Effector memory CD4-positive, alpha-beta T cell (primary cell): ENCODE measurements around the gene LPCAT1.

Source experiments
- DNase-seq, 3 donors: peaks; one replicate each; pipeline ENCODE4 v3.0.0-alpha.2; 2020
- H3K27ac ChIP-seq: 2 replicates; pipeline ENCODE4 v1.7.0; 2013; ENCODE audit warnings: mild to moderate bottlenecking, low read length, moderate library complexity; ENCODE audit not compliant: insufficient read depth, poor library complexity, severe bottlenecking
- H3K27me3 ChIP-seq: replicated peaks from 2 replicates; pipeline ENCODE4 v1.7.0; 2013; ENCODE audit warnings: mild to moderate bottlenecking, low read length; ENCODE audit not compliant: insufficient read depth, control insufficient read depth, poor library complexity, severe bottlenecking
- H3K36me3 ChIP-seq: 2 replicates; pipeline ENCODE4 v1.7.0; 2013; ENCODE audit warnings: mild to moderate bottlenecking, low read length, moderate library complexity; ENCODE audit not compliant: control insufficient read depth, insufficient read depth
- H3K4me1 ChIP-seq: 2 replicates; pipeline ENCODE4 v1.7.0; 2013; ENCODE audit warnings: low read length, mild to moderate bottlenecking; ENCODE audit not compliant: control insufficient read depth, insufficient read depth, poor library complexity, severe bottlenecking
- H3K4me3 ChIP-seq: 2 replicates; pipeline ENCODE4 v1.7.0; 2013; ENCODE audit warnings: low read length, low read depth, mild to moderate bottlenecking; ENCODE audit not compliant: insufficient read depth, poor library complexity, severe bottlenecking
- H3K9me3 ChIP-seq: 2 replicates; pipeline ENCODE4 v1.7.0; 2013; ENCODE audit warnings: mild to moderate bottlenecking, low read length, moderate library complexity; ENCODE audit not compliant: control insufficient read depth

LPCAT1 gene

DNA sequence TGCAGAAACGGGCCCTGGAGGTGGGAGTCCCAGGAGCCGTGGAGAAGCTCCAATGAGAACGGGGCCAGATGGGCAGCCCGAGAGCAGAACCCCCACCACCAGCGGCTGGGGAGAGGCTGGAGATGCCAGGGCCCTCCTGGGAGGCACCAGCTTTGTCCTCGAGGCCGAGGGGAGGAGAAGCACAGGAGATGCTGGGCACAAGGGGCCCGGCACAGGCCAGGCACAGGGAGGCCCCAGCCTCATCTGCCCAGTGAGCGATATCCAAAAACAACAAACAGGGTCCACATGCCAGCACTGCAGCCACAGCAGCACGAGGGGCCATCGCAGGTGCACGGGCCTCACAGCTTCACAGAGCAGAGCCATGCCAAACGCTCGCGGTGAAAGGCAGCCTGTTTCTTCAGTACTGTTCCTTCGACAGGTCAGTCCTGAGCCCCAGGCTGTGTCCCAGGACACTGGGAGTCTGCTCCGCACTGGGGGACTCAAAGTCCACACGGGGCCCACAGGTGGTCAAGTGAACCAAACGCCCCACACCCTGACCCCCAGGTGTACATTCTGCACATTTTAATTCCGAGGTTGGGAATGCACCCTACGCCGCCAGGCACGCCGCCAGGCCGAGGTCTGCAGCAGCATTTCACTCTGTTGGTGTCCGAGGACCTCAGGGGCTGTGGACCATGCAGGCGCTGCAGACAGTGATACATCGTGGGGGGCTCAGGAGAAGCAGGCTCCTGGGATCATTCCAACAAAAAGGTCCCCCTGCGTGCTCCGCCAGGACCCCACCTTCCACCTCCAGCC, 9.5 kb downstream of the LPCAT1 start:
- no peak for DNase-seq
- Histone ChIP-seq H3K36me3 (peaks cover 17% of the 10 kb centered on the region), H3K4me1 (peaks cover 2% of the 10 kb centered on the region)

DNA sequence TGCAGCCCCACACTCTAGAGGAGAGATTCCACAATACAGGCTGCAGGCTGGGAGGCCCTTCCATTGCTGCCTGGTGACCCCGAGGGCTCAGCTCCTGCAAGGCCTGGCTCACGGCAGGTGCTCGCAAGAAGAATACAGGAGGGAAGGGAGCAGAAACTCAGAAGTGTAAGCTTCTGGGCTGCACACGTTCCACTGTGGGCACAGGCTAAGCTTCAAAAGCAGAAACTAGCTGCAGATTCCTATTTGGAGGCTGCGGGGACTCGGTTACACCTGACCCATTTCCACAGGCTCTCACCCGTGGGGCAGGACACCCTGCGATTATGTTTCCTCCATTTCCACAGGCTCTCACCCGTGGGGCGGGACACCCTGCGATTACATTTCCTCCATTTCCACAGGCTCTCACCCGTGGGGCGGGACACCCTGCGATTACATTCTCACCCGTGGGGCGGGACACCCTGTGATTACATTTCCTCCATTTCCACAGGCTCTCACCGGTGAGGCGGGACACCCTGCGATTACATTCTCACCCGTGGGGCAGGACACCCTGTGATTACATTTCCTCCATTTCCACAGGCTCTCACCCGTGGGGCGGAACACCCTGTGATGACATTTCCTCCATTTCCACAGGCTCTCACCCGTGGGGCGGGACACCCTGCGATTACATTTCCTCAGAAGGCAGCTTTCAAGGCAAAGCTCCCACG, 10.3 kb downstream of the LPCAT1 start:
- Histone ChIP-seq H3K27ac (no peak overlapping the region), H3K27me3 (no peaks in the 10 kb centered on the region), H3K4me3 (no peak overlapping the region), H3K36me3 (peaks cover 22% of the 10 kb centered on the region), H3K9me3 (no peaks in the 10 kb centered on the region), H3K4me1 (no peaks in the 10 kb centered on the region)
- DNase-seq, result no peak

More for the DNA sequence above, 9.5 kb downstream of the LPCAT1 start:
- no peaks in the 10 kb centered on the region for H3K9me3 ChIP-seq
- H3K27me3 ChIP-seq, result no peaks in the 10 kb centered on the region
- H3K4me3 ChIP-seq, result no peak overlapping the region
- no peak overlapping the region for H3K27ac ChIP-seq

DNA sequence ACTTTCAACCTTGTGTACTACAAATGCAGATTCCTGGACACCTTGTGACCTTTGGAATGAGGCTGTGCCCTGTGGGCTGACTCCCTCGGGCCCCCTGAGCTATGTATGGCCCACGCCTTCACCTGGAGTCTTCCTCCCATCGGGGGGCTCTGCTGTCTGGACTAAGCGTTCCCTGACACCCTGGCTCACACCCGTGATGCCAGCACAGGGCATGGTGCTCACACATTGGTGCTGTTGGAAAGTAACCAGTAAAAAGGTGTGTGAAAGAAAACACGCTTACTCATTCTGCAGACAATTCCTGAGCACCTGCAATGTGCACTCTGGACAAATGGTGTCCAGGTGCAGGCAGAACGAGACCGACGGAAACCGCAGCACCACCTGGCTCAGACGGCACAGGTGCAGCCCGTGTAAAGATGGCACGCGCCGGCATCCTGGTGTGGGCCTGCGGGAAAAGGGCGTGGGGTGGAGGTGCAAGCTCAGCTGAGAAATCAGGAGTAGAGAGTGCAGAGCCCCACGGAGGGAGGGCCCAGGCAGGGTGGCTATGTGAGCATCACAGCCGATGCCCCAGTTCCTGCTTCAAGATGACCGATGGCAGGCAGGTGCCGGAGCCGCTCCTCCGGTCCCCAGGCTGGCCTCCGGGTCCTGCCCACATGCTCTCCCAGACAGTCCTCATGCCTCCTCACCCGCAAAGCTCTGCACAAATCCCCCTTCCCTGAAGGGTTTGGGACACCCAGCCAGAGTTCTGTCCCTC, 11.0 kb downstream of the LPCAT1 start:
- Histone ChIP-seq H3K27me3 (no peaks in the 10 kb centered on the region), H3K9me3 (no peaks in the 10 kb centered on the region), H3K27ac (no peak overlapping the region), H3K36me3 (peaks cover 24% of the 10 kb centered on the region), H3K4me1 (no peaks in the 10 kb centered on the region), H3K4me3 (no peak overlapping the region)
- DNase-seq, result no peak

DNA sequence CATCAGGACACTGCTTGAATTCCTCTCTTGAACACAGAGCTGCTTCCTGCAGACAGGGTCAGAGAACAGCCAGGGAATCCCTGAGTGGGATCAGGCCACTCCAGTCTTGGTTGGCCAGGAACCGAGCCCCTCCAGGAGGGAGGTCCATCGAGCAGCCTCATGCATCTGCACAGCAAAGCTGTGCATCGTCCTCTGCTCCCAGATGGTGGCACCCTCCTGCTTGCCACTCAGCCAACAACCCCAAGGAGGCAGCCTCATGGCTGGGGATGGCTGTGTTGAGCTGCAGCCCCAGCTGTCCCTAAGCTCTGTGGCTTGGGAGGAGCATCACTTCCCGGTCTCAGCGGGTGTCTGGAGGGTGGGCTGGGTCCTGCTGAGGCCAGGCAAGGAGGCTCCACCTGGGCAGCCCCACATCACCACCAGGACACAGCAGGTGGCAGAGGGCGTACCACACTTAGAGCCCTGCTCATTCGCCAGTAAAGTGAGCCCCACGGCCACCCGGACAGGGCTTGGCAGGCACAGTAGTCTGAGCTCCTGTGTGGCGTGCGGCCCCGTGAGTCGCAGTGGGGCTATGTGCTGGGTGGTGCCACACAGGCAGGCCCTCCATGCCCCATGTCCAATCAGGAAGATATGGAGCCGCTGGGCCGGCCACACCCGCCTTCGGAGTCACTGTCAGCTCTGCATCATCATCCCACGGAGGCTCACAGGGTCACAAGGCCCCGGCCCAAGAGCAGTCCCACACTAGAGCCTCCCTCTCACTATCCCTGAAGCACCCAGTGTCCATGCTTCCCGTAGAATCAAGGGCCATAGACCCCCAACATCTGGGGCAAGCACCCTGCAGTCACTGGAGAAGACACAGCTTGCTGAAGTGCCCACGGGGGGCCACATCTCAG, 11.9 kb downstream of the LPCAT1 start:
- Histone ChIP-seq H3K4me3 (no peak overlapping the region), H3K36me3 (peaks cover 24% of the 10 kb centered on the region), H3K27me3 (no peaks in the 10 kb centered on the region), H3K9me3 (no peaks in the 10 kb centered on the region), H3K4me1 (no peaks in the 10 kb centered on the region), H3K27ac (no peak overlapping the region)
- no peak for DNase-seq

DNA sequence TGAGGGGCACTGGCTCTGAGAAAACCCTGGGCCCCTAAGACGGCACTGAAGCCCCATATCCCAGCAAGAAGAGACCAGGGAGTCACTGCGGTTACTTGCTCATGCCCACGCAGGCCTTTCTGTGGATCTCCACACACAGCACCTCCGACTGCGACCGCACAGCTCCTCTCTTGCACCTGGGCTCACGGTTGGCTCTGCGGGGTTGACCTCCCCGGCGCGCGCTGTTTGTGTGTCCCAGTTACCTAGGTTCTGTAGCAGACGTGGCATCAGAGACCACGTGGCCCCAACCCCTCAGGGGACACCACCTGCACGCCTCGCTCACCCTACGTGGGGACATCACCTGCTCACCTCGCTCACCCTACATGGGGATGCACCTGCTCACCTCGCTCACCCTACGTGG, 12.7 kb downstream of the LPCAT1 start:
- no peaks in the 10 kb centered on the region for H3K27me3 ChIP-seq
- H3K27ac ChIP-seq, result no peak overlapping the region
- H3K36me3 ChIP-seq, result peaks cover 24% of the 10 kb centered on the region
- H3K9me3 ChIP-seq, result no peaks in the 10 kb centered on the region
- H3K4me1 ChIP-seq, result no peaks in the 10 kb centered on the region
- no peak for DNase-seq
- H3K4me3 ChIP-seq, result no peak overlapping the region

GRCh38 chr5:1510631-1511030, 13.1 kb downstream of the LPCAT1 start:
- no peak overlapping the region for H3K27ac ChIP-seq
- no peaks in the 10 kb centered on the region for H3K4me1 ChIP-seq
- H3K27me3 ChIP-seq, result no peaks in the 10 kb centered on the region
- DNase-seq, result no peak
- H3K4me3 ChIP-seq, result no peak overlapping the region
- no peaks in the 10 kb centered on the region for H3K9me3 ChIP-seq
- H3K36me3 ChIP-seq, result peaks cover 24% of the 10 kb centered on the region

DNA sequence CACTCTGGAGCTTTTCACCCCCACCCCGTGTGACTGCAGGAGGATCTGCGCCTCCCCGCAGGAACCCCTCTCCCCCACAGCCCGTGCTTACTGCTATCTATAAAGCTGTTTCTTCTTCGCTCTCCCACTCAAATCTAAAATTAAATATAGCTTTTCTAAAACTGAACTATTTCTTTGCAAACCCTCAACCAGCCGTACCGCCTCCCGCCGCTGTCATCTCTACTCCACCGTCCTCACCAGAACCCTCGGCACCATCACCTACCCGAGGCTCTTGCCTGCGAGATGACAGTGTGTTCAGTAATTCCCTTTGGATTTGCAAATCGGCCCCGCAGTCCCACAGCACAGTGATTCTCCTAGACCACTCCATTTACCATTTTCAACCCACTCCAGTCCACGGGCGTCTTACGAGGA, 13.6 kb downstream of the LPCAT1 start:
- no peak overlapping the region for H3K4me3 ChIP-seq
- no peaks in the 10 kb centered on the region for H3K9me3 ChIP-seq
- H3K4me1 ChIP-seq, result no peaks in the 10 kb centered on the region
- no peak overlapping the region for H3K27ac ChIP-seq
- no peaks in the 10 kb centered on the region for H3K27me3 ChIP-seq
- peaks cover 24% of the 10 kb centered on the region for H3K36me3 ChIP-seq
- DNase-seq, result no peak

- Histone ChIP-seq H3K36me3 (peaks cover 24% of the 10 kb centered on the region), H3K27ac (no peak overlapping the region), H3K4me3 (no peak overlapping the region)
These were observed 14.2 kb downstream of the LPCAT1 start for GRCh38 chr5:1509346-1510085.

More at GRCh38 chr5:1509346-1510085, 14.2 kb downstream of the LPCAT1 start:
- Histone ChIP-seq H3K4me1 (no peaks in the 10 kb centered on the region), H3K9me3 (no peaks in the 10 kb centered on the region), H3K27me3 (no peaks in the 10 kb centered on the region)
- DNase-seq, result no peak
